Thyroid gland (tissue), 4 donors: ENCODE results near the gene SPHK1. TPM values are rescaled to one million over a fixed set of nuclear protein-coding genes. Genes with fewer than 3 reads are reported as not detected.

ENCODE experiments used
- DNase-seq, 2 donors: peaks; one replicate each; pipeline ENCODE4 v3.0.0-alpha.2; 2019
- H3K27ac ChIP-seq, 3 donors: fragments of 200-600 bp; sonication (generic); 1 replicate in 2 of 3; 2 replicates in 1 of 3; pipeline ENCODE4 v1.5.1; 2016 to 2019; ENCODE audit warnings: mild to moderate bottlenecking in 1 of 3, moderate library complexity in 1 of 3
- H3K27me3 ChIP-seq: fragments of 200-600 bp; sonication (generic); one replicate; pipeline ENCODE4 v1.5.1; 2019
- H3K36me3 ChIP-seq, 2 donors: fragments of 200-600 bp; sonication (generic); one replicate each; pipeline ENCODE4 v1.5.1; 2016 to 2019
- H3K4me1 ChIP-seq, 2 donors: fragments of 200-600 bp; sonication (generic); one replicate each; pipeline ENCODE4 v1.5.1; 2017 to 2019
- H3K4me3 ChIP-seq, 3 donors: fragments of 200-600 bp; sonication (generic); replicated peaks in 1 of 3; 1 replicate in 2 of 3; 2 replicates in 1 of 3; pipeline ENCODE4 v1.5.1; 2016; ENCODE audit warnings: mild to moderate bottlenecking in 1 of 3
- H3K9me3 ChIP-seq: fragments of 200-600 bp; sonication (generic); one replicate; pipeline ENCODE4 v1.5.1; 2017
- CTCF ChIP-seq, 6 experiments: fragments of 200-600 bp in 3 of 6; fragments of 450-650 bp in 3 of 6; sonication (generic) in 3 of 6; IDR thresholded peaks; one replicate each; pipeline ENCODE4 v1.5.1; 2016 to 2019; ENCODE audit warnings: antibody characterized with exemption in 6 of 6, mild to moderate bottlenecking in 2 of 6, inconsistent platforms in 1 of 6, moderate library complexity in 1 of 6
- POLR2A ChIP-seq, 2 donors: fragments of 450-650 bp; IDR thresholded peaks; one replicate each; pipeline ENCODE4 v1.6.1; 2017; ENCODE audit warnings: antibody characterized with exemption in 2 of 2, mild to moderate bottlenecking in 2 of 2, moderate library complexity in 1 of 2
- WGBS, 2 donors: methylation state at CpG; one replicate each; pipeline ENCODE4 v1.1.5; 2017; 5-methylcytosine and 5-hydroxymethylcytosine counted together
- intact Hi-C: fragments of 100-400 bp; cut with DNase I; formaldehyde crosslinking; loops from one replicate; pipeline ENCODE4 v1.15.1; 2023
- total RNA-seq, 4 donors: library from RNA; depleted of rRNA; stranded (reverse); fragments of >200 nt; gene quantifications; one replicate each; pipeline ENCODE4 v1.2.3, GENCODE V29; 2016

Gene SPHK1
- total RNA-seq, 4 donors from 2014 or later = 8.5 to 24.5 (median 13.8) TPM

DNA sequence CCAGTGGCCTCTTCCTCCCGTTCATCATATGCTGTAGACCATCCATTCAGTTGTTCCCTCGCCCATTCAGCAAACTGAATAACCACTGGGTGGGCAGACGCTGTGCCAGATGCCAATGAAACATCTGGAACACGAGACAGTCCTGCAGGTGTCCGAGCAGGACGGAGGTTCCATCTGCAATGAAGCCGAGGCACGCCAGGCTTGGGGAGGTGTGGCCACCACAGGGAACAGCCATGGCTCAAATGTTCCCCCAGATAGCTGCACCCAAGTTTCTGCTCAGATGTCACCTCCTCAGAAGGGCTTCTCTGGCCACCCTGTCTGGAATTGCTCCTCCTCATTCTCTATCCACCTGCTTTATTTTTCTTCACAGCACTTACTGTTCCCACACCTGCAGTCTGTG lies 38.0 kb downstream of the SPHK1 start:
- no peaks in the 10 kb centered on the region for H3K36me3 ChIP-seq
- TF ChIP-seq POLR2A (IDR thresholded peaks at IDR 0.05) (no peak), CTCF (IDR thresholded peaks at IDR 0.05) (no peak)
- no peak overlapping the region for H3K4me3 ChIP-seq
- H3K27ac ChIP-seq = no peak overlapping the region
- intact Hi-C loops = no loop called here
- no peaks in the 10 kb centered on the region for H3K9me3 ChIP-seq
- 98% methylated on average over 8 of the region's 8 CpGs for WGBS, 2 donors
- H3K4me1 ChIP-seq = peaks cover 31 to 45% of the 10 kb centered on the region in 2 donors
- no peak for DNase-seq
- no peaks in the 10 kb centered on the region for H3K27me3 ChIP-seq

GRCh38 chr17:76422860-76423259 lies 38.5 kb downstream of the SPHK1 start:
- H3K27ac ChIP-seq = no peak overlapping the region
- no peaks in the 10 kb centered on the region for H3K9me3 ChIP-seq
- no peak overlapping the region for H3K4me3 ChIP-seq
- intact Hi-C loops = no loop called here
- 80 to 87% methylated on average over 6 of the region's 6 CpGs for WGBS, 2 donors
- peaks cover 32 to 45% of the 10 kb centered on the region in 2 donors for H3K4me1 ChIP-seq
- TF ChIP-seq CTCF (IDR thresholded peaks at IDR 0.05) = no peak
- TF ChIP-seq POLR2A (IDR thresholded peaks at IDR 0.05) = no peak
- H3K36me3 ChIP-seq = no peaks in the 10 kb centered on the region
- DNase-seq = no peak
- no peaks in the 10 kb centered on the region for H3K27me3 ChIP-seq

DNA sequence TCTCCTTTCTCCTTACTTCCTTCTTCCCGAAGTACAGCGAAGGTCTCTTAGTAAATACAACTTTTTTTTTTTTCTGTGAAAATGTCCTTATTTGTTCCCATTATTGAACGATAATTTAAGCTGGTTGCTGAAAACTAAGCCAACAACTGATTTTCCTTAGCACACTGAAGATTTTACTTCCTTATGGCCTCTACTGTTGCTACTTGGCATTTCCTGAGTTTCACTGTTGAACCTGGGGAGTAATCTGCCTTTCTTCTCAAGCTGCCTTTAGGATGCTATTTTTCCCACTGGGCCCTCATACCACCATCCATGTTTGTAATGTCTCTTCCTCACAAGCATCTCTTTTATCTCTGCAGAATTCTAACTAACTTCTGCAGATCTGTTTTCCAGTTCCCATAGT lies 42.4 kb downstream of the SPHK1 start:
- H3K36me3 ChIP-seq = no peaks in the 10 kb centered on the region
- DNase-seq = no peak
- 85 to 95% methylated on average over 3 of the region's 3 CpGs for WGBS, 2 donors
- H3K27ac ChIP-seq = no peak overlapping the region
- intact Hi-C loops = no loop called here
- no peaks in the 10 kb centered on the region for H3K9me3 ChIP-seq
- TF ChIP-seq POLR2A (IDR thresholded peaks at IDR 0.05) = no peak
- TF ChIP-seq CTCF (IDR thresholded peaks at IDR 0.05) = no peak
- H3K4me1 ChIP-seq = peaks cover 13 to 19% of the 10 kb centered on the region in 2 donors
- no peaks in the 10 kb centered on the region for H3K27me3 ChIP-seq
- H3K4me3 ChIP-seq = no peak overlapping the region

DNA sequence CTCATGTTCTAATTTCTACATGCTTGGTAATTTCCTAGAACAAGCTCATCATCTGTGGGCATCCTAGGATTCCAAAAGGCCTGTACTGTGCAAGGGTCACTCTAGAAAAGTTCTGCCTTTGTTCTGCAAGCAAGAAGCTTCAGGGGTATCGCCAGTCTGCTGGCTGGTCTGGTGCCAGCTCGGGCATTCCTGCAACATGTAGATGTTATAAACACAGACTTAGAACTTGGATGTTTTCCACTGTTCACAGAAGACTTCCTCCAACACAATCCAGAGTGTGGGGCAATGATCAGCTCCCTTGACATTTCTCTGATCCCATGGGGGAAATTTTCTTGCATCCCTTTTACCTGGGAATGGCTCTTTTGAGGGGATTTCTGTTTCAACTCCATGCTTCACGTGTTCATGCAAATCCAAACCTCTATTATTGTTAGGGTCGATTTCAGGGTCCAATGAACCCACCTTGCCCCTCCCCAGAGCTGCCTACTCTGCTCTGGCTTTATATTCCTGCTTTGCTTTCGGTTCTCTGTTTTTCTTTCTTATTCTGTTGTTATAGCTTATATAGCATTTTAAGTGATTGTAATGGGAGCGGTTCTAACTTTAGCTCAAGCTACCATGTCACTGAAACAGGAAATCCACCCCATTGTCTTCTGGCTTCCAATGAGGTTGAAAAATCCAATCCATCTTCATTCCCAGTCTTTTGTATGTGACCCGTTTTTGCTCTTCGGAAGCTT lies 43.3 kb downstream of the SPHK1 start:
- intact Hi-C loops = no loop called here
- H3K27me3 ChIP-seq = no peaks in the 10 kb centered on the region
- DNase-seq = peak; percentile 64
- peaks cover 13 to 19% of the 10 kb centered on the region in 2 donors for H3K4me1 ChIP-seq
- H3K9me3 ChIP-seq = no peaks in the 10 kb centered on the region
- no peaks in the 10 kb centered on the region for H3K36me3 ChIP-seq
- WGBS, 2 donors = 39 to 51% methylated on average over 8 of the region's 8 CpGs
- TF ChIP-seq CTCF (IDR thresholded peaks at IDR 0.05) (no peak), POLR2A (IDR thresholded peaks at IDR 0.05) (no peak)
- H3K27ac ChIP-seq = peak overlapping the region; percentile 9 to 34 (median 25)
- H3K4me3 ChIP-seq = no peak overlapping the region

- no peak overlapping the region for H3K27ac ChIP-seq
- H3K36me3 ChIP-seq = no peaks in the 10 kb centered on the region
- intact Hi-C loops = no loop called here
- WGBS, 2 donors = 94% methylated on average over 1 of the region's 1 CpG
- H3K9me3 ChIP-seq = no peaks in the 10 kb centered on the region
- H3K4me3 ChIP-seq = no peak overlapping the region
- no peak for DNase-seq
- no peak for TF ChIP-seq CTCF (IDR thresholded peaks at IDR 0.05)
- TF ChIP-seq POLR2A (IDR thresholded peaks at IDR 0.05) = no peak
- no peaks in the 10 kb centered on the region for H3K27me3 ChIP-seq
- H3K4me1 ChIP-seq = peaks cover 13 to 19% of the 10 kb centered on the region in 2 donors
Measured at GRCh38 chr17:76428511-76428910, 44.1 kb downstream of the SPHK1 start.
